GM23338 (cell line): ENCODE measurements around the gene SPAG7. TPM values are rescaled to one million over a fixed set of nuclear protein-coding genes. Genes with fewer than 3 reads are reported as not detected.

ENCODE experiments used
- ATAC-seq: fragments of 200-7000 bp; cut with Tn5 transposase; 3 replicates; pipeline ENCODE4 v1.9.1; 2020
- DNase-seq: peaks from one replicate; pipeline ENCODE4 v3.0.0-alpha.2; 2015; ENCODE audit warnings: low spot score
- H2AFZ ChIP-seq: fragments of 200-600 bp; sonication (generic); 2 replicates; pipeline ENCODE4 v1.8.0; 2016; ENCODE audit warnings: antibody characterized with exemption, mild to moderate bottlenecking, moderate library complexity
- H3F3A ChIP-seq: fragments of 200-600 bp; sonication (generic); replicated peaks from 2 replicates; pipeline ENCODE4 v1.8.0; 2017; ENCODE audit warnings: antibody characterized with exemption, mixed run types, low read depth
- H3K27ac ChIP-seq: fragments of 200-600 bp; sonication (generic); 2 replicates; pipeline ENCODE4 v1.6.1; 2016; ENCODE audit warnings: low read depth
- H3K27me3 ChIP-seq: fragments of 200-600 bp; sonication (generic); 2 replicates; pipeline ENCODE4 v1.8.0; 2016; ENCODE audit warnings: mild to moderate bottlenecking, mixed run types, moderate library complexity; ENCODE audit not compliant: insufficient read depth
- H3K36me3 ChIP-seq: fragments of 200-600 bp; sonication (generic); 2 replicates; pipeline ENCODE4 v1.8.0; 2016; ENCODE audit warnings: mild to moderate bottlenecking; ENCODE audit not compliant: insufficient read depth
- H3K4me1 ChIP-seq: fragments of 200-600 bp; sonication (generic); 2 replicates; pipeline ENCODE4 v1.8.0; 2016; ENCODE audit warnings: mild to moderate bottlenecking, moderate library complexity; ENCODE audit not compliant: insufficient read depth
- H3K4me2 ChIP-seq: fragments of 200-600 bp; sonication (generic); 2 replicates; pipeline ENCODE4 v1.7.1; 2017; ENCODE audit warnings: mixed run types
- H3K4me3 ChIP-seq: fragments of 200-600 bp; sonication (generic); 2 replicates; pipeline ENCODE4 v1.6.1; 2016; ENCODE audit warnings: mixed run types
- H3K79me2 ChIP-seq: fragments of 200-600 bp; sonication (generic); replicated peaks from 2 replicates; pipeline ENCODE4 v1.8.0; 2017; ENCODE audit warnings: mild to moderate bottlenecking; ENCODE audit not compliant: insufficient read depth
- H3K9me2 ChIP-seq: fragments of 200-600 bp; sonication (generic); 2 replicates; pipeline ENCODE4 v1.8.0; 2017; ENCODE audit not compliant: insufficient read depth
- H4K20me1 ChIP-seq: fragments of 200-600 bp; sonication (generic); replicated peaks from 2 replicates; pipeline ENCODE4 v1.8.0; 2017; ENCODE audit warnings: mild to moderate bottlenecking; ENCODE audit not compliant: insufficient read depth
- H3K27ac Mint-ChIP-seq: 2 replicates; pipeline ENCODE4 v1.8.0; 2020; ENCODE audit warnings: inconsistent platforms, mild to moderate bottlenecking, moderate library complexity, mixed read lengths
- H3K27me3 Mint-ChIP-seq: 3 replicates; pipeline ENCODE4 v1.8.0; 2022; ENCODE audit warnings: low read depth, mild to moderate bottlenecking, moderate library complexity, mixed read lengths, inconsistent platforms; ENCODE audit not compliant: insufficient read depth, poor library complexity
- H3K36me3 Mint-ChIP-seq: 3 replicates; pipeline ENCODE4 v1.8.0; 2021; ENCODE audit warnings: low read depth, mild to moderate bottlenecking, inconsistent platforms, moderate library complexity, mixed read lengths
- H3K4me1 Mint-ChIP-seq: 3 replicates; pipeline ENCODE4 v1.8.0; 2020; ENCODE audit warnings: mild to moderate bottlenecking, inconsistent platforms, mixed read lengths
- H3K4me3 Mint-ChIP-seq: 3 replicates; pipeline ENCODE4 v1.8.0; 2021; ENCODE audit warnings: moderate library complexity, mild to moderate bottlenecking, inconsistent platforms, mixed read lengths
- H3K9me3 Mint-ChIP-seq: 3 replicates; pipeline ENCODE4 v1.8.0; 2020; ENCODE audit warnings: moderate library complexity, mild to moderate bottlenecking, inconsistent platforms, mixed read lengths
- CREB1 ChIP-seq: fragments of 250-450 bp; sonication (Bioruptor Pico); IDR thresholded peaks from 2 replicates; pipeline ENCODE4 v1.5.0; 2020; ENCODE audit warnings: low read depth, mild to moderate bottlenecking, moderate library complexity
- CTCF ChIP-seq, 2 experiments: fragments of 200-600 bp in 1 of 2; sonication (generic) in 1 of 2; conservative IDR thresholded peaks; 2 replicates each; pipeline versions ENCODE4 v1.5.1 to v1.6.1; 2016 to 2017; ENCODE audit warnings: antibody characterized with exemption in 2 of 2, low read depth in 2 of 2, mild to moderate bottlenecking in 2 of 2, moderate library complexity in 1 of 2
- ETS1 ChIP-seq: IDR thresholded peaks from 2 replicates; pipeline ENCODE4 v1.6.1; 2016; ENCODE audit warnings: antibody characterized with exemption
- EZH2phosphoT487 ChIP-seq: fragments of 200-600 bp; sonication (generic); IDR thresholded peaks from one replicate; pipeline ENCODE4 v1.8.1; 2018; ENCODE audit warnings: antibody characterized with exemption; ENCODE audit not compliant: unreplicated experiment
- JUNB ChIP-seq: IDR thresholded peaks from one replicate; pipeline ENCODE4 v1.6.1; 2016; ENCODE audit warnings: antibody characterized with exemption; ENCODE audit not compliant: unreplicated experiment
- NANOG ChIP-seq: IDR thresholded peaks from 2 replicates; pipeline ENCODE4 v1.6.1; 2016; ENCODE audit warnings: antibody characterized with exemption, borderline replicate concordance
- POLR2AphosphoS5 ChIP-seq: IDR thresholded peaks from 2 replicates; pipeline ENCODE4 v1.6.1; 2016; ENCODE audit warnings: antibody characterized with exemption, low read depth
- STAT1 ChIP-seq: IDR thresholded peaks from one replicate; pipeline ENCODE4 v1.6.1; 2016; ENCODE audit warnings: antibody characterized with exemption; ENCODE audit not compliant: unreplicated experiment
- ZNF114 ChIP-seq: fragments of 250-450 bp; sonication (Bioruptor Pico); IDR thresholded peaks from 2 replicates; pipeline ENCODE4 v1.5.0; 2020; ENCODE audit warnings: mild to moderate bottlenecking, moderate library complexity
- ZNF462 ChIP-seq: fragments of 250-450 bp; sonication (Bioruptor Pico); IDR thresholded peaks from 2 replicates; pipeline ENCODE4 v1.5.0; 2020; ENCODE audit warnings: mild to moderate bottlenecking, moderate library complexity
- polyA plus RNA-seq: library from polyadenylated mRNA; unstranded; fragments of >200 nt; fragmentation: Nextera tagmentation; extraction: Ambion mirVana; gene quantifications from 2 replicates; pipeline ENCODE4 v1.2.1, GENCODE V29; 2016
- total RNA-seq: library from RNA; depleted of rRNA; stranded (reverse); fragments of >200 nt; shearing (Covaris generic); gene quantifications from 2 replicates; pipeline ENCODE4 v1.2.3, GENCODE V29; 2014

The SPAG7 gene
- total and polyA plus RNA-seq, 2 experiments from 2014 or later, result 77.9 to 226 TPM

- TF ChIP-seq CTCF (conservative IDR thresholded peaks at IDR 0.05; ENCODE audit: low read depth in 2 of 2), result no peak
- no peak for TF ChIP-seq CREB1
- no peak for TF ChIP-seq POLR2AphosphoS5
These were observed 14.1 kb downstream of the SPAG7 start (continued) for GRCh38 chr17:4953451-4953961.

- Histone ChIP-seq H3K4me2 (peak overlapping the region; percentile 96), H3K36me3 (peaks cover 4% of the 10 kb centered on the region; the same call in 1 of the 2 replicates), H2AFZ (no peak overlapping the region)
- no peak for TF ChIP-seq JUNB
- no peak for TF ChIP-seq POLR2AphosphoS5
- no peak for TF ChIP-seq EZH2phosphoT487
- TF ChIP-seq CTCF (conservative IDR thresholded peaks at IDR 0.05; ENCODE audit: low read depth in 2 of 2), result no peak
- no peak for TF ChIP-seq STAT1
- no peak for TF ChIP-seq ETS1
- TF ChIP-seq ZNF114 (CRISPR knock-in tag), result no peak
- no peak for TF ChIP-seq ZNF462 (CRISPR knock-in tag)
- TF ChIP-seq NANOG, result no peak
These were observed 16.1 kb downstream of the SPAG7 start for GRCh38 chr17:4951486-4951885.

More at GRCh38 chr17:4951486-4951885, 16.1 kb downstream of the SPAG7 start:
- DNase-seq (no peak), ATAC-seq (no peak)
- Histone ChIP-seq H3K4me1 (peaks cover 21% of the 10 kb centered on the region), H3K79me2 (peaks cover 18% of the 10 kb centered on the region), H3K27ac (peak overlapping the region; percentile 96; the same call in 1 of the 2 replicates), H3K27me3 (no peaks in the 10 kb centered on the region), H3K4me3 (peak overlapping the region; percentile 96), H3F3A (peaks cover 9% of the 10 kb centered on the region), H4K20me1 (peaks cover 5% of the 10 kb centered on the region), H3K9me2 (no peaks in the 10 kb centered on the region)
- Mint-ChIP-seq H3K36me3 (peaks cover 19% of the 10 kb centered on the region), H3K9me3 (peaks cover 4% of the 10 kb centered on the region; the same call in 2 of the 3 replicates), H3K4me1 (peaks cover 30% of the 10 kb centered on the region), H3K4me3 (peak overlapping the region; percentile 88), H3K27ac (no peak overlapping the region), H3K27me3 (peaks cover 18% of the 10 kb centered on the region)
